GM08714 (cell line): ENCODE measurements around the gene ZFYVE21.

Experiments used
- H3K4me3 ChIP-seq: fragments of 200-500 bp; sonication (Bioruptor generic); 2 replicates; pipeline ENCODE4 v1.5.1; 2014; ENCODE audit warnings: mild to moderate bottlenecking, low read length, inconsistent platforms
- ZNF274 ChIP-seq: IDR thresholded peaks from 2 replicates; pipeline ENCODE4 v1.6.1; 2012; ENCODE audit warnings: mild to moderate bottlenecking, low read depth, low read length

Gene ZFYVE21

GRCh38 chr14:103706551-103707328 lies 8.9 kb upstream of the ZFYVE21 start:
- no peak for TF ChIP-seq ZNF274
- no peak overlapping the region for H3K4me3 ChIP-seq

- no peak for TF ChIP-seq ZNF274
- H3K4me3 ChIP-seq = no peak overlapping the region
These were observed 8.0 kb upstream of the ZFYVE21 start for GRCh38 chr14:103707329-103708263.

GRCh38 chr14:103708750-103709187 lies 6.8 kb upstream of the ZFYVE21 start:
- TF ChIP-seq ZNF274 = no peak

GRCh38 chr14:103709814-103710213 lies 5.8 kb upstream of the ZFYVE21 start:
- TF ChIP-seq ZNF274 = no peak
- H3K4me3 ChIP-seq = no peak overlapping the region

More at GRCh38 chr14:103708750-103709187, 6.8 kb upstream of the ZFYVE21 start:
- no peak overlapping the region for H3K4me3 ChIP-seq

- H3K4me3 ChIP-seq = no peak overlapping the region
- no peak for TF ChIP-seq ZNF274
These were observed 4.7 kb upstream of the ZFYVE21 start for GRCh38 chr14:103710771-103711377.

GRCh38 chr14:103711516-103712431 lies 3.8 kb upstream of the ZFYVE21 start:
- no peak for TF ChIP-seq ZNF274

GRCh38 chr14:103712633-103713247 lies 2.9 kb upstream of the ZFYVE21 start:
- no peak for TF ChIP-seq ZNF274
- H3K4me3 ChIP-seq = no peak overlapping the region

More at GRCh38 chr14:103711516-103712431, 3.8 kb upstream of the ZFYVE21 start:
- H3K4me3 ChIP-seq = no peak overlapping the region

GRCh38 chr14:103713304-103714062 lies 2.1 kb upstream of the ZFYVE21 start:
- peak overlapping the region; percentile 88; the same call in 1 of the 2 replicates for H3K4me3 ChIP-seq
- TF ChIP-seq ZNF274 = no peak

GRCh38 chr14:103714063-103714724 lies 1.4 kb upstream of the ZFYVE21 start:
- TF ChIP-seq ZNF274 = no peak
- H3K4me3 ChIP-seq = peak overlapping the region; percentile 88

- TF ChIP-seq ZNF274 = no peak
- H3K4me3 ChIP-seq = peak overlapping the region; percentile 74
These were observed 636 bp downstream of the ZFYVE21 start for GRCh38 chr14:103716091-103716801.

- peak overlapping the region; percentile 74 for H3K4me3 ChIP-seq
- no peak for TF ChIP-seq ZNF274
These were observed 1.3 kb downstream of the ZFYVE21 start for GRCh38 chr14:103716899-103717411.

- TF ChIP-seq ZNF274 = no peak
- H3K4me3 ChIP-seq = no peak overlapping the region
These were observed 3.0 kb downstream of the ZFYVE21 start for GRCh38 chr14:103718572-103718971.
